CD14-positive monocyte (primary cell): ENCODE data around the gene PRPF38B. TPM values are rescaled to one million over a fixed set of nuclear protein-coding genes. Genes with fewer than 3 reads are reported as not detected.
A peak's percentile ranks its signal among the peaks of the same experiment; 100 is the strongest.
"Not testable (repeated sequence)": the region's sequence is repeated elsewhere in the genome, so short reads cannot be mapped to it uniquely, and the experiment has no call there.

Source experiments
- DNase-seq, 3 donors: peaks; one replicate each; pipeline ENCODE4 v3.0.0-alpha.2; 2011 to 2022
- H2AFZ ChIP-seq: 2 replicates; pipeline ENCODE4 v1.6.0; 2012; ENCODE audit warnings: mild to moderate bottlenecking, low read depth, low read length, inconsistent platforms; ENCODE audit not compliant: insufficient read depth, poor library complexity, severe bottlenecking
- H3K27ac ChIP-seq, 2 donors: 1 replicate in 1 of 2; 2 replicates in 1 of 2; pipeline ENCODE4 v1.5.1; 2012 to 2013; ENCODE audit warnings: low read length in 2 of 2, control low read depth in 1 of 2, inconsistent platforms in 1 of 2, low read depth in 1 of 2, mild to moderate bottlenecking in 1 of 2
- H3K27me3 ChIP-seq, 2 donors: one replicate each; pipeline versions ENCODE4 v1.6.0 to v1.6.1; 2011 to 2013; ENCODE audit warnings: low read length in 2 of 2; ENCODE audit not compliant: control insufficient read depth in 2 of 2, insufficient read depth in 2 of 2
- H3K36me3 ChIP-seq, 2 donors: replicated peaks in 1 of 2; 1 replicate in 1 of 2; 2 replicates in 1 of 2; pipeline versions ENCODE4 v1.5.1 to v1.6.1; 2012 to 2013; ENCODE audit warnings: low read length in 2 of 2, control low read depth in 1 of 2, inconsistent platforms in 1 of 2, mild to moderate bottlenecking in 1 of 2; ENCODE audit not compliant: insufficient read depth in 2 of 2, control insufficient read depth in 1 of 2
- H3K4me1 ChIP-seq, 2 donors: 1 replicate in 1 of 2; 2 replicates in 1 of 2; pipeline versions ENCODE4 v1.5.1 to v1.6.1; 2012 to 2013; ENCODE audit warnings: low read length in 2 of 2, control low read depth in 1 of 2, inconsistent platforms in 1 of 2, mild to moderate bottlenecking in 1 of 2, moderate library complexity in 1 of 2; ENCODE audit not compliant: insufficient read depth in 2 of 2, control insufficient read depth in 1 of 2
- H3K4me2 ChIP-seq: replicated peaks from 2 replicates; pipeline ENCODE3; 2012; ENCODE audit warnings: low read length, moderate library complexity, mild to moderate bottlenecking; ENCODE audit not compliant: poor library complexity, severe bottlenecking; ENCODE audit errors: extremely low read depth
- H3K4me3 ChIP-seq, 3 experiments: fragments of 200-600 bp in 1 of 3; sonication (generic) in 1 of 3; replicated peaks in 1 of 3; 1 replicate in 2 of 3; 2 replicates in 1 of 3; pipeline ENCODE4 v1.5.1; 2011 to 2013; ENCODE audit warnings: low read length in 3 of 3, mild to moderate bottlenecking in 3 of 3, control low read depth in 2 of 3, low read depth in 2 of 3, inconsistent platforms in 1 of 3, moderate library complexity in 1 of 3
- H3K79me2 ChIP-seq: 2 replicates; pipeline ENCODE4 v1.6.0; 2012; ENCODE audit warnings: mild to moderate bottlenecking, control low read depth, inconsistent platforms, low read length, moderate library complexity; ENCODE audit not compliant: insufficient read depth
- H3K9ac ChIP-seq: 2 replicates; pipeline ENCODE4 v1.6.0; 2017; ENCODE audit warnings: low read length, mild to moderate bottlenecking; ENCODE audit not compliant: insufficient read depth, poor library complexity, severe bottlenecking
- H3K9me3 ChIP-seq, 2 donors: replicated peaks in 1 of 2; 1 replicate in 1 of 2; 2 replicates in 1 of 2; pipeline versions ENCODE4 v1.5.1 to v1.6.1; 2012 to 2013; ENCODE audit warnings: low read length in 2 of 2, control low read depth in 1 of 2; ENCODE audit not compliant: control insufficient read depth in 1 of 2, insufficient read depth in 1 of 2
- H4K20me1 ChIP-seq: 2 replicates; pipeline ENCODE4 v1.6.0; 2012; ENCODE audit warnings: mild to moderate bottlenecking, low read length, control low read depth, moderate library complexity; ENCODE audit not compliant: insufficient read depth
- H3K27ac Mint-ChIP-seq, 7 donors: one replicate each; pipeline ENCODE4 v1.8.0; 2020; ENCODE audit warnings: mild to moderate bottlenecking in 7 of 7, mixed read lengths in 7 of 7, moderate library complexity in 6 of 7, inconsistent platforms in 2 of 7
- H3K27me3 Mint-ChIP-seq, 3 donors: one replicate each; pipeline ENCODE4 v1.8.0; 2021 to 2022; ENCODE audit warnings: low read depth in 3 of 3, mild to moderate bottlenecking in 3 of 3, mixed read lengths in 3 of 3, moderate library complexity in 3 of 3, inconsistent platforms in 1 of 3
- H3K36me3 Mint-ChIP-seq, 2 donors: one replicate each; pipeline ENCODE4 v1.8.0; 2020; ENCODE audit warnings: mixed read lengths in 2 of 2, inconsistent platforms in 1 of 2, mild to moderate bottlenecking in 1 of 2
- H3K4me1 Mint-ChIP-seq: one replicate; pipeline ENCODE4 v1.8.0; 2020; ENCODE audit warnings: mild to moderate bottlenecking, mixed read lengths
- H3K4me3 Mint-ChIP-seq, 2 donors: one replicate each; pipeline ENCODE4 v1.8.0; 2020; ENCODE audit warnings: mild to moderate bottlenecking in 2 of 2, mixed read lengths in 2 of 2, moderate library complexity in 1 of 2
- H3K9me3 Mint-ChIP-seq, 7 donors: one replicate each; pipeline ENCODE4 v1.8.0; 2020 to 2022; ENCODE audit warnings: mixed read lengths in 7 of 7, mild to moderate bottlenecking in 6 of 7, moderate library complexity in 6 of 7, inconsistent platforms in 2 of 7
- WGBS: methylation state at CpG from one replicate; pipeline ENCODE4 v1.1.5; 2013; ENCODE audit warnings: missing lambda C conversion rate; ENCODE audit not compliant: insufficient coverage; 5-methylcytosine and 5-hydroxymethylcytosine counted together
- intact Hi-C, 2 donors: fragments of 100-400 bp; cut with micrococcal nuclease; formaldehyde crosslinking; loops; one replicate each; pipeline versions ENCODE4 v1.15.0 to v1.15.1; 2023
- polyA plus RNA-seq, 3 donors: library from polyadenylated mRNA; depleted of rRNA in 1 of 3; unstranded in 2 of 3; stranded (reverse) in 1 of 3; fragments of 300-500 nt in 2 of 3; fragments of >200 nt in 1 of 3; fragmentation: Illumina TruSeq in 2 of 3; gene quantifications; 1 replicate in 2 of 3; 2 replicates in 1 of 3; pipeline ENCODE4 v1.2.3, GENCODE V29; 2012 to 2021
- TF ChIP-seq, protein P1 (sequence below): fragments of 200-600 bp; IDR thresholded peaks from one replicate; pipeline ENCODE4 v1.8.0; 2022; ENCODE audit warnings: antibody characterized with exemption, mild to moderate bottlenecking

Gene PRPF38B
- polyA plus RNA-seq, 3 donors: 4.9 to 29.9 (median 8.3) TPM

GRCh38 chr1:108701176-108701849, 9.2 kb downstream of the PRPF38B start:
- 90% methylated on average over 2 of the region's 5 CpGs for WGBS
- H3K4me2 ChIP-seq: no peak overlapping the region
- H3K36me3 Mint-ChIP-seq: peaks cover 56 to 60% of the 10 kb centered on the region in 2 donors
- H2AFZ ChIP-seq: no peak overlapping the region
- TF ChIP-seq, protein P1, sequence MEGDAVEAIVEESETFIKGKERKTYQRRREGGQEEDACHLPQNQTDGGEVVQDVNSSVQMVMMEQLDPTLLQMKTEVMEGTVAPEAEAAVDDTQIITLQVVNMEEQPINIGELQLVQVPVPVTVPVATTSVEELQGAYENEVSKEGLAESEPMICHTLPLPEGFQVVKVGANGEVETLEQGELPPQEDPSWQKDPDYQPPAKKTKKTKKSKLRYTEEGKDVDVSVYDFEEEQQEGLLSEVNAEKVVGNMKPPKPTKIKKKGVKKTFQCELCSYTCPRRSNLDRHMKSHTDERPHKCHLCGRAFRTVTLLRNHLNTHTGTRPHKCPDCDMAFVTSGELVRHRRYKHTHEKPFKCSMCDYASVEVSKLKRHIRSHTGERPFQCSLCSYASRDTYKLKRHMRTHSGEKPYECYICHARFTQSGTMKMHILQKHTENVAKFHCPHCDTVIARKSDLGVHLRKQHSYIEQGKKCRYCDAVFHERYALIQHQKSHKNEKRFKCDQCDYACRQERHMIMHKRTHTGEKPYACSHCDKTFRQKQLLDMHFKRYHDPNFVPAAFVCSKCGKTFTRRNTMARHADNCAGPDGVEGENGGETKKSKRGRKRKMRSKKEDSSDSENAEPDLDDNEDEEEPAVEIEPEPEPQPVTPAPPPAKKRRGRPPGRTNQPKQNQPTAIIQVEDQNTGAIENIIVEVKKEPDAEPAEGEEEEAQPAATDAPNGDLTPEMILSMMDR: no peak
- H3K9ac ChIP-seq: no peak overlapping the region
- peaks cover 39% of the 10 kb centered on the region for H4K20me1 ChIP-seq
- intact Hi-C loops: no loop called here
- H3K4me3 ChIP-seq: no peak overlapping the region
- no peaks in the 10 kb centered on the region for H3K9me3 Mint-ChIP-seq
- no peaks in the 10 kb centered on the region for H3K9me3 ChIP-seq
- H3K27me3 ChIP-seq: no peaks in the 10 kb centered on the region
- no peak overlapping the region for H3K4me3 Mint-ChIP-seq
- no peak overlapping the region for H3K27ac Mint-ChIP-seq
- H3K27me3 Mint-ChIP-seq: peaks cover 0 to 4% (median 0%) of the 10 kb centered on the region in 3 donors
- no peak overlapping the region for H3K27ac ChIP-seq
- H3K4me1 Mint-ChIP-seq: peaks cover 40% of the 10 kb centered on the region
- no peak for DNase-seq
- H3K36me3 ChIP-seq: peaks cover 40 to 55% of the 10 kb centered on the region in 2 donors
- peaks cover 25% of the 10 kb centered on the region for H3K79me2 ChIP-seq
- peaks cover 22 to 30% of the 10 kb centered on the region in 2 donors for H3K4me1 ChIP-seq

DNA sequence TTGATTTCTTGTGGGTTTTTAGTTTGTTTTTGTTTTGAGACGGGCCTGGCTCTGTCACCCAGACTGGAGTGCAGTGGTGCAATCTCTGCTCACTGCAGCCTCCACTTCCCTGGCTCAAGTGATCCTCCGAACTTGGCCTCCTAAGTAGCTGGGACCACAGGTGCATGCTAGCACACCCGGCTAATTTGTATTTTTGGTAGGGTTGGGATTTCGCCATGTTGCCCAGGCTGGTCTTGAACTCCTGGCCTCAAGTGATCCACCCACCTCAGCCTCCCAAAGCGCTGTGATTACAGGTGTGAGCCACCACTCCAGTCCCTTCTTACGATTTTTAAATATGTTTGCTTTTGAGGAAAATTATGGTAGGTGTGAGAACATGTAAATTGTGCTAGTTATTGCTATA, 10.0 kb downstream of the PRPF38B start:
- H3K9ac ChIP-seq, H2AFZ ChIP-seq, H3K27ac ChIP-seq, H3K27me3 Mint-ChIP-seq, DNase-seq, H3K4me3 Mint-ChIP-seq, H3K27me3 ChIP-seq, H3K4me3 ChIP-seq, H3K9me3 Mint-ChIP-seq, H3K4me2 ChIP-seq, H3K9me3 ChIP-seq, intact Hi-C loops: not testable (repeated sequence)
- Mint-ChIP-seq H3K4me1 (peaks cover 40% of the 10 kb centered on the region), H3K27ac (peak overlapping the region in 1 of 7 donors; percentile 10), H3K36me3 (peaks cover 48 to 52% of the 10 kb centered on the region in 2 donors)
- Histone ChIP-seq H3K79me2 (peaks cover 17% of the 10 kb centered on the region), H3K4me1 (peaks cover 22 to 30% of the 10 kb centered on the region in 2 donors), H4K20me1 (peaks cover 31% of the 10 kb centered on the region), H3K36me3 (peaks cover 32 to 47% of the 10 kb centered on the region in 2 donors)
- 94% methylated on average over 2 of the region's 6 CpGs for WGBS
